Upper lobe of left lung (tissue), 4 donors: Measurements from ENCODE around the gene DHRS7C.

Experiments used
- CTCF ChIP-seq, 6 experiments: fragments of 450-650 bp in 4 of 6; fragments of 200-600 bp in 2 of 6; sonication (generic) in 2 of 6; IDR thresholded peaks; one replicate each; pipeline ENCODE4 v1.5.1; 2016 to 2019; ENCODE audit warnings: antibody characterized with exemption in 6 of 6
- POLR2A ChIP-seq, 4 donors: fragments of 450-650 bp; IDR thresholded peaks; one replicate each; pipeline ENCODE4 v1.5.1; 2016 to 2017; ENCODE audit warnings: antibody characterized with exemption in 4 of 4, mild to moderate bottlenecking in 2 of 4
- POLR2AphosphoS5 ChIP-seq, 2 donors: sonication (generic); formaldehyde crosslinking; IDR thresholded peaks; one replicate each; pipeline ENCODE4 v1.5.1; 2017; ENCODE audit warnings: antibody characterized with exemption in 2 of 2

- TF ChIP-seq POLR2A (IDR thresholded peaks at IDR 0.05) (no peak), CTCF (IDR thresholded peaks at IDR 0.05) (no peak), POLR2AphosphoS5 (IDR thresholded peaks at IDR 0.05) (no peak)
These were observed 14.5 kb downstream of the DHRS7C start for GRCh38 chr17:9776911-9777310.
